NCI-H2227 (cell line): Measurements from ENCODE around the gene TJP2.
A peak's percentile ranks its signal among the peaks of the same experiment; 100 is the strongest.

Experiments used
- DNase-seq: peaks from one replicate; lab custom pipeline; 2025; ENCODE audit not compliant: unreplicated experiment; lab: John Stamatoyannopoulos, UW

The TJP2 gene

GRCh38 chr9:69173891-69174615 lies at the start of gene TJP2:
Gene TJP2 (plus strand): TSS chr9:69174277. CDS start chr9:69174373, 96 bp downstream.
- peak; percentile 29 for DNase-seq

GRCh38 chr9:69130456-69131441 lies 43.3 kb upstream of the TJP2 start:
- DNase-seq, result no peak

GRCh38 chr9:69131682-69132081 lies 42.4 kb upstream of the TJP2 start:
- no peak for DNase-seq

- no peak for DNase-seq
Measured at GRCh38 chr9:69132361-69132760, 41.7 kb upstream of the TJP2 start.

GRCh38 chr9:69134412-69134811 lies 39.7 kb upstream of the TJP2 start:
- DNase-seq, result no peak

- DNase-seq, result no peak
Measured at GRCh38 chr9:69136185-69136584, 37.9 kb upstream of the TJP2 start.

- no peak for DNase-seq
Measured at GRCh38 chr9:69136779-69137178, 37.3 kb upstream of the TJP2 start.

- DNase-seq, result no peak
Measured at GRCh38 chr9:69137311-69137710, 36.8 kb upstream of the TJP2 start.

- DNase-seq, result no peak
Measured at GRCh38 chr9:69139596-69139995, 34.5 kb upstream of the TJP2 start.

- DNase-seq, result no peak
Measured at GRCh38 chr9:69140123-69140735, 33.8 kb upstream of the TJP2 start.

- DNase-seq, result no peak
Measured at GRCh38 chr9:69141851-69142250, 32.2 kb upstream of the TJP2 start.

- DNase-seq, result no peak
Measured at GRCh38 chr9:69143291-69143690, 30.8 kb upstream of the TJP2 start.

- no peak for DNase-seq
Measured at GRCh38 chr9:69145144-69145715, 28.8 kb upstream of the TJP2 start.

- DNase-seq, result no peak
Measured at GRCh38 chr9:69147041-69147834, 26.8 kb upstream of the TJP2 start.

GRCh38 chr9:69149321-69149807 lies 24.7 kb upstream of the TJP2 start:
- DNase-seq, result no peak

- DNase-seq, result no peak
Measured at GRCh38 chr9:69151506-69151905, 22.6 kb upstream of the TJP2 start.

- DNase-seq, result no peak
Measured at GRCh38 chr9:69153707-69154521, 20.2 kb upstream of the TJP2 start.

- no peak for DNase-seq
Measured at GRCh38 chr9:69155341-69156030, 18.6 kb upstream of the TJP2 start.
